Melanocyte of skin (primary cell): ENCODE results near the gene KCNK10. TPM values are rescaled to one million over a fixed set of nuclear protein-coding genes. Genes with fewer than 3 reads are reported as not detected.

ENCODE experiments used
- total RNA-seq, 2 donors: library from RNA; depleted of rRNA; stranded (reverse); fragments of >200 nt; gene quantifications; 2 replicates each; pipeline ENCODE4 v1.2.3, GENCODE V29; 2012

Gene KCNK10, protein sequence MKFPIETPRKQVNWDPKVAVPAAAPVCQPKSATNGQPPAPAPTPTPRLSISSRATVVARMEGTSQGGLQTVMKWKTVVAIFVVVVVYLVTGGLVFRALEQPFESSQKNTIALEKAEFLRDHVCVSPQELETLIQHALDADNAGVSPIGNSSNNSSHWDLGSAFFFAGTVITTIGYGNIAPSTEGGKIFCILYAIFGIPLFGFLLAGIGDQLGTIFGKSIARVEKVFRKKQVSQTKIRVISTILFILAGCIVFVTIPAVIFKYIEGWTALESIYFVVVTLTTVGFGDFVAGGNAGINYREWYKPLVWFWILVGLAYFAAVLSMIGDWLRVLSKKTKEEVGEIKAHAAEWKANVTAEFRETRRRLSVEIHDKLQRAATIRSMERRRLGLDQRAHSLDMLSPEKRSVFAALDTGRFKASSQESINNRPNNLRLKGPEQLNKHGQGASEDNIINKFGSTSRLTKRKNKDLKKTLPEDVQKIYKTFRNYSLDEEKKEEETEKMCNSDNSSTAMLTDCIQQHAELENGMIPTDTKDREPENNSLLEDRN
- total RNA-seq: not detected

DNA sequence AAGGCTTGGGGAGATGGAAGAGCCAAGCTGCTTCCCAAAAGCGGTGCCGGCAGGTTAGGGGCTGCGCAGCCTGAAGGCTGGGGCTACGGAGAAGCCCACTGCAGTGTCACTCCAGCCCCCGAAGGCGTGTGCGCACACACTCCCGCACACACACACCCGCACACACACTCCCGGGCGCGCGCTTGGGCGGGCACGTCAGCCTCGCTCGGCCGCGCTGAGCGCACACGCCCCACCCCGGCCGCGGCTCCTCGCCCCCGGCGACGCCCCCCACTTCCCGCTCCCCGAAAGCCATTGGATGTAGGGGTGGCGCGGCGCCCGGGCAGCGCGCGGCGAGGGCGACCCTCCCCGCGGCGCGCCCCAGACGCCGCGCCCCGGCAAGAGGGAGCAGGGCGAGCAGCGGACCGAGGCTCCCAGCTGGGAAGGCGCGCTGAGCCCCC lies at the start of gene KCNK10:
Gene KCNK10 (minus strand): TSS at position 184 of the 437 bp plus-strand sequence. CDS start 471 bp downstream, outside the sequence.

Other genes starting within 250 kb of the KCNK10 start
- 10 to 100 TPM in 1 of 2 donors, 1 to 10 TPM in 1; 8.0 to 12.0 TPM for gene SPATA7, start 62.4 kb upstream of the KCNK10 start, total RNA-seq
- gene PTPN21, start 231.7 kb upstream of the KCNK10 start, total RNA-seq: 1 to 10 TPM; 4.3 to 6.5 TPM
- 10 to 100 TPM; 53.7 to 67.9 TPM for gene ZC3H14, start 239.8 kb upstream of the KCNK10 start, total RNA-seq